GM18870 (cell line): ENCODE data around the gene SLC1A3.
"Not testable (repeated sequence)": the region's sequence is repeated elsewhere in the genome, so short reads cannot be mapped to it uniquely, and the experiment has no call there.

Experiments
- ATAC-seq: cut with Tn5 transposase; IDR thresholded peaks from one replicate; pipeline ENCODE4 v1.9.1; 2021; ENCODE audit warnings: moderate library complexity; ENCODE audit not compliant: unreplicated experiment

The SLC1A3 gene

GRCh38 chr5:36630201-36631145 lies 24.1 kb downstream of the SLC1A3 start:
- ATAC-seq, result no peak

DNA sequence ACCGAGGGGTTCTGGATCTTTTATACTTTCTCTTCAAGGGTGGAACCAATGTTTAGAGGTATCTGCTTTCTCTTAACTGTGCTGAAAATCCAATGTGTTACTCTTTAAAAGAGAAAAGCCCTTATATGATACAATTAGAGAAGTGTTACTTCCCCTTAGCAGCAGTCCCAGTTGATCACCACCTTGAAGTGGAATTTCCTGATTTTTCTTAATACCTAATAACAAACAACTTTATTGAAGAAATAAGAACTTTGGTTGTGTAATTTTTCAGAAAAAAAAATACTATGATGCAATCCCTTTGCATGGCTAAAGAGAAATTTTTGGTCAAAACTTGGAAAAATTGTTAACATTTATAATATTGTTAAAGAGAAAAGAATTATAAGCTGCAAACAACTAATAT lies 24.7 kb downstream of the SLC1A3 start:
- ATAC-seq, result no peak

DNA sequence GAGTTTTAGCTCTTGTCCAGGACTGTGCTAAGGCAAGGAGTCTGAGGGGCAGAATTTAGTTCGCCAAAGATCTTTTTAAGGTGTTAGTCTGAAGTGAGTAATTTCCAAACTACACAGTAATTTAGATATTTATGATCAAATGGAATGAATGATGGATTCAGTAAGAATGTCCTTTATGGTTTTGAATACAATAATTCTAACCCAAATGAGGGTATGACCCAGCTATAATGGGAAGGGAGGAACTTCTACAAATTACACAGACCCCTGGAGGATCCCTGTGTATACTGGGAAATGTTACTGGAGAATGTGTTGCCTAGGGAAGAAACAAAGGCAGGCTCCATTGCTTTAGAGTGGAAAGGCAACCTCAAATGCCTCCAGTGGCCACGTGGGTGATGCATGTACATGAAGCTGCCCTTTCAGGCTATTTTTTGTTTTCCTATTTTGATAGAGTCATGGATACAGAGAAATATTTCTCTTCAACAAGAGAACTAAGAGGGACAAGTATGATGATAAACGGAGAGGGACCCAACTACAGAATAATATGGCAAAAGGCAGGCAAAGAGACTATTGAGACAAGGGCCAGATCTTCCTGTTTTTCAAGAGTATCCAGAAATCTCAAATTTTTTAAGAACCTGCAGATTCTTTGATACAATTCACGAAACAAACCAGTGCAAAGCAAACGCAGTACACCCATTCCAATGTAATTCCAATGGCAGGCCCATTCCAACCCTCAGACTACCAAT lies 25.4 kb downstream of the SLC1A3 start:
- no peak for ATAC-seq

- no peak for ATAC-seq
Observed at GRCh38 chr5:36632363-36632664, 25.9 kb downstream of the SLC1A3 start.

GRCh38 chr5:36635721-36636390 lies 29.4 kb downstream of the SLC1A3 start:
- no peak for ATAC-seq

GRCh38 chr5:36637101-36637500 lies 30.7 kb downstream of the SLC1A3 start:
- no peak for ATAC-seq

DNA sequence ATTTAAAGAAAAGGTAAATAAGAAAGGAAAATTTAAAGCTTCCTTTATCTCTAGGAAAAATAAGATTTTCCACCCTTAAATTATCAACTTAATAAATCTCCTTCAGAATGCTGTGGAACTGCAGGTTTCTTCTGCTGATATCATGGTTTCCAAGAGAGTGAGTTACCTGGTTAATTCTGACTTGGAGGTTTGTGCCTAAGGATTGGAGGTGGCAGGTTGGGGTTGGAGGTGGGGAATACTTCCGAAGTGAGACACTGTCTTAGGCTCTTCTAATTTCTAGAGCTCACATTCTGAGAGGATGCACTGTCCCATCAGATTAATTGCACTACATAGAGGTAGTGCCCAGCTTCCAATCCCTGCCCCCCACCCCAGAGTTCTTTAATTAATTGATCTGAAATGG lies 31.1 kb downstream of the SLC1A3 start:
- no peak for ATAC-seq

DNA sequence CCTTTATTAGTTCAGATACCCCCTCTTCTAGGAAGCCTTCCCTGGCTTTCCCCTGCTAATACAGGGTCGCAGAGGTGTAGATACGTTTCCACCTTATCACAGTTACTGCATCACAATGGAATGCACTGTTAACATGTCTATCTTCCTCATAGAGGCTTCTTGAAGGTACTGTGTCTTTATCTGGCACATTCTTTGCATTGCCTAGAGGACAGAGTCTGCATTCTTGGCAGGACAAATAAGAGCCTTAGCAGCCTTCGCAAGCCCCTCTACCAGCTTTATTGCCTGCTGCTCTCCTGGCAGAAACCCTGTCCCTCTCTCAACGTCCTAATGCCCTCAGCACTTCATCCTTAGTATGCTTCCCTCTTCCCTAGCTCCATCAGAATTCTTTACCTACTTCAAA lies 31.6 kb downstream of the SLC1A3 start:
- ATAC-seq, result no peak

GRCh38 chr5:36640949-36641348 lies 34.5 kb downstream of the SLC1A3 start:
- no peak for ATAC-seq

DNA sequence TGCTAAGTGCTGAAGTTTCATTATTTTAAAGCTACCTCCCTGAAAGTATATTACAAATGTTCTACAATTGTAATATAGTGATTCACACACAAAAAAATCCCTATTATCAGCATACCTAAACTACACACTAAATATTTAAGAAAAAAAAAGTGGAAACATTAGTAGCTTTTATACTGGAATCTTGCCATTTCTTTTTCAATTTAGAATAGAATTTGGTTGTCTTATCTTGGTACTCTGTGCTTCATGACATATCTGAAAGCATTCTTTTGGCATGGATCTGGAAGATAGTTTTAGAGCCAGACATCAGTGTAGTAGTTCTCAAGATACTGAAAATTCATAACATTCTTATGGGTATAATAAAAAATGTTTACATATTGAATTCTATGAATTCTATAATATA lies 35.0 kb downstream of the SLC1A3 start:
- no peak for ATAC-seq

DNA sequence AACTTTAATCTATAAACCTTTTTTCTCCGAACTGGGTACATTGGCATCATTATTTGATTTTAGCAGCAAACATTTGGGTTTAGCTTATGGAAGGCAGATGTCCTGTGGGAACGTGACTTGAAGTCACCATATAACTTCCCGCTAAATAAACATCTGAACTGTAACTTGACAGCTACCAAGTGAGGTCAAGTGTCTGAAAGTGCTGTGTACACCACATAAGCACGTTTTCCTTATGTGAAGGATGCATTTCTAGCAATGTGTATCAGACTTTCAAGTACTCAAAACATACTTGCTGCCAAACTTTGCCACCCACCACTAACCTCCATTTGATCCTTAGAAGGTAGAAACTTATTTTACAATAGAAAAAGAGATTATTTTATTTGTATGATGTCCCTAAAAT lies 35.7 kb downstream of the SLC1A3 start:
- no peak for ATAC-seq

DNA sequence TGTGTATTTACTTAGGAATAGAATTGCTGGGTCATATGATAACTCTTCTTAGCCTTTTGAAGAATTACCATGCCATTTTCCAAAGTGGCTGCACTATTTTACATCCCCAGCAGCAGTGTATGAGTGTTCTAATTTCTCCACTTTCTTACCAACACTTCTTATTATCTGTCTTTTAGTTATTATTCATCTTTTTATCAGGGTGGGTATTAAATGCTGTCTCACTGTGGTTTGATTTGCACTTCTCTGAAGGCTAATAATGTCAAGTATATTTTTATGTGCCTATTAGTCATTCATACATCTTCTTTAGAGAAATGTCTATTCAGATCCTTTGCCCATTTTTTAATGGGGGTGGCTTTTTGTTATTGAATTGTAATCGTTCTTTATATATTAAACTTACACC lies 36.8 kb downstream of the SLC1A3 start:
- no peak for ATAC-seq

- ATAC-seq, result not testable (repeated sequence)
Observed at GRCh38 chr5:36643841-36644240, 37.4 kb downstream of the SLC1A3 start.

DNA sequence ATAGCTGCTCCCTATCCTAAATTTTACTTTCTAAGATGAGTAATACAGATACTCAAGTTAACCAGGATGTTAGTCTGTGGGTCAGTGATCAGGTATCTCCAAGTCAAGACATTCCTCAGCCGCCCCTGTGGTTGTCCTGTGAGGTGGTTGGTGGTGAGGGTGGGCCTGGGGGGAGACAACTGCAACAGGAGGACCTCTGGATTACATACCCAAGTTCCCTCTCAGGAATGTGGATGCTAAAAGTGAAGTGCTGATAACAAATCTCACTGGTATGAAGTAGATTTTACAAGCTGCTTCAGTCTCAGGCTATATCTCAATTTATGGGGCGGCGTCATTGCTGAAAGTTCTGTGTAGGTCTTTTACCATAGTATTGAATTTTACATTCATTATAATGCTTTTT lies 38.3 kb downstream of the SLC1A3 start:
- ATAC-seq, result no peak

GRCh38 chr5:36646100-36646499 lies 39.7 kb downstream of the SLC1A3 start:
- no peak for ATAC-seq

DNA sequence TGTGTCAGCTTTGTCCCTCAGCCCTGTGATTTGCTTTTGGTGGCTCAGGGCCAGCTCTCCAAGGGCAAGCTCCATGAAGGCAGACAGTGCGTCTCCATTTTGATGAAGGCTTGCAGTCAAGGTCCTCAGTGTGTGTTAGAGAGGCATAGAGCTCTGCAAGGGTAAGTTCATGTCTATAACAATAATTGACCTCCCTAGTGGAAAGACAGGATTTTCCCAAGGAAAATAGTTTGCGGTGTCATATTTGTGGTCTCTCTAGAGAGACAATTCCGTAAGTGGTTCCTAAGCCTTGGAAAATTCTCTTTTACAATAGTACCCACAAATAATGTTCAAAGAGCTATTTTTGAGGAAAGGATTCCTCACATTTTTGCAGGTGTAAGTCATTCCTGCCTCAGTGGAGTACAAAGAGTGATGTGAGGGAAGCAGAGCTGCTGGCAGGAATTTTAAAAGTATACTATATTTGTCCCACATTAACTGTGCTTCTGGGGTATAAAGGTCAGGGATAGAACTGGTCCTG lies 40.2 kb downstream of the SLC1A3 start:
- no peak for ATAC-seq

DNA sequence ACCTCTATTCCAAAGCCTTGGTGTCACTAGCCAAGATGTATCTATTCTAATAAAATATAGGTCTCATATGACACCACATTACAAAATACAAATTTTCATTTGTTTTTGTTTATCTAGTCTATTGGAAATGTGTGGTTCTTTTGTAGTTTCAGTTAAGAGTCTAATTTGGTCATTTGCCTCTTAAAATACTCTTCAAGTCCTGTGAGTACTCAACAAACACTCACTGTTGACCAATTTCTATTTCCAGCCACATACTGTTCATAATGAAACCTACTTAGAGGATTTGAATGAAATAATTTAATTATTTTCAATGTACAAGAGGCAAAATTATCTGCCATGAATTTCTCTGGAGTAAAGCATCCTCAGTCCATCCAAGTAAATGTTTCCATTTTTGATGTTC lies 40.6 kb downstream of the SLC1A3 start:
- no peak for ATAC-seq

GRCh38 chr5:36648426-36648825 lies 42.0 kb downstream of the SLC1A3 start:
- ATAC-seq, result no peak

GRCh38 chr5:36651761-36652685 lies 45.6 kb downstream of the SLC1A3 start:
- ATAC-seq, result no peak

GRCh38 chr5:36653044-36653705 lies 46.8 kb downstream of the SLC1A3 start:
- ATAC-seq, result no peak
